SK-N-SH (cell line): Measurements from ENCODE around the gene ABI1. TPM values are rescaled to one million over a fixed set of nuclear protein-coding genes. Genes with fewer than 3 reads are reported as not detected.

Experiments used
- CTCF ChIA-PET: fragments of 300-600, 350-600 bp; formaldehyde crosslinking; extraction: SDS; loops from one replicate; lab custom pipeline; 2021; lab: Yijun Ruan, JAX
- POLR2A ChIA-PET: fragments of 350-600 bp; sonication (Branson Sonifier 250); formaldehyde crosslinking; extraction: SDS; loops from one replicate; lab custom pipeline; 2020; ENCODE audit warnings: antibody characterized with exemption, inconsistent platforms; lab: Yijun Ruan, JAX
- DNase-seq: peaks from one replicate; pipeline ENCODE4 v3.0.0; 2012
- H2AFZ ChIP-seq: fragments of 200-600 bp; sonication (generic); 2 replicates; pipeline ENCODE4 v1.8.1; 2016; ENCODE audit warnings: antibody characterized with exemption, mild to moderate bottlenecking, low read depth
- H3F3A ChIP-seq: fragments of 200-600 bp; sonication (generic); replicated peaks from 2 replicates; pipeline ENCODE3; 2016; ENCODE audit warnings: antibody characterized with exemption, mild to moderate bottlenecking; ENCODE audit not compliant: insufficient read depth
- H3K27ac ChIP-seq, 2 experiments: fragments of 200-500 bp in 1 of 2; fragments of 200-600 bp in 1 of 2; sonication (Bioruptor generic) in 1 of 2; sonication (generic), shearing (Covaris generic) in 1 of 2; 2 replicates each; pipeline versions ENCODE4 v1.5.1 to v1.6.1; 2014 to 2016; ENCODE audit warnings: low read depth in 2 of 2, inconsistent platforms in 1 of 2, low read length in 1 of 2, mild to moderate bottlenecking in 1 of 2, mixed read lengths in 1 of 2
- H3K27me3 ChIP-seq: fragments of 200-600 bp; sonication (generic), shearing (Covaris generic); 2 replicates; pipeline ENCODE4 v1.6.1; 2016; ENCODE audit warnings: mixed run types; ENCODE audit not compliant: insufficient read depth
- H3K36me3 ChIP-seq, 2 experiments: fragments of 200-500 bp in 1 of 2; fragments of 200-600 bp in 1 of 2; sonication (Bioruptor generic) in 1 of 2; sonication (generic) in 1 of 2; replicated peaks in 1 of 2; 2 replicates each; pipeline versions ENCODE3 to v1.5.1; 2014 to 2016; ENCODE audit warnings: low read length in 1 of 2, mild to moderate bottlenecking in 1 of 2; ENCODE audit not compliant: insufficient read depth in 2 of 2, control insufficient read depth in 1 of 2
- H3K4me1 ChIP-seq, 2 experiments: fragments of 200-500 bp in 1 of 2; fragments of 200-600 bp in 1 of 2; sonication (Bioruptor generic) in 1 of 2; sonication (generic), shearing (Covaris generic) in 1 of 2; 2 replicates each; pipeline versions ENCODE4 v1.5.1 to v1.6.1; 2014 to 2016; ENCODE audit warnings: low read depth in 1 of 2, low read length in 1 of 2, mixed run types in 1 of 2; ENCODE audit not compliant: insufficient read depth in 2 of 2, control insufficient read depth in 1 of 2
- H3K4me2 ChIP-seq: fragments of 200-600 bp; sonication (generic), shearing (Covaris generic); 2 replicates; pipeline ENCODE4 v1.6.1; 2017; ENCODE audit warnings: mixed run types
- H3K4me3 ChIP-seq, 2 experiments: fragments of 200-500 bp in 1 of 2; fragments of 200-600 bp in 1 of 2; sonication (Bioruptor generic) in 1 of 2; sonication (generic), shearing (Covaris generic) in 1 of 2; 2 replicates each; pipeline versions ENCODE4 v1.5.1 to v1.8.1; 2014 to 2016; ENCODE audit warnings: low read depth in 2 of 2, inconsistent platforms in 1 of 2, low read length in 1 of 2, mild to moderate bottlenecking in 1 of 2, mixed read lengths in 1 of 2, moderate library complexity in 1 of 2
- H3K79me2 ChIP-seq: fragments of 200-600 bp; sonication (generic); 2 replicates; pipeline ENCODE4 v1.8.1; 2017; ENCODE audit warnings: mild to moderate bottlenecking; ENCODE audit not compliant: insufficient read depth
- H3K9ac ChIP-seq: fragments of 200-600 bp; sonication (generic); 2 replicates; pipeline ENCODE4 v1.6.1; 2017; ENCODE audit warnings: mixed run types
- H3K9me2 ChIP-seq: fragments of 200-600 bp; sonication (generic); 2 replicates; pipeline ENCODE4 v1.6.1; 2017; ENCODE audit warnings: mixed run types
- H3K9me3 ChIP-seq: fragments of 200-600 bp; sonication (generic); 2 replicates; pipeline ENCODE4 v1.6.1; 2017; ENCODE audit warnings: mixed run types, mild to moderate bottlenecking, moderate library complexity
- H4K20me1 ChIP-seq: fragments of 200-600 bp; sonication (generic); 2 replicates; pipeline ENCODE4 v1.6.1; 2017; ENCODE audit warnings: mild to moderate bottlenecking, mixed run types; ENCODE audit not compliant: insufficient read depth
- CTCF ChIP-seq: fragments of 200-600 bp; sonication (generic); IDR thresholded peaks from 2 replicates; pipeline ENCODE4 v1.6.1; 2017; ENCODE audit warnings: antibody characterized with exemption, mild to moderate bottlenecking, moderate library complexity
- FOSL2 ChIP-seq: IDR thresholded peaks from 2 replicates; pipeline ENCODE4 v1.4.0; 2012; ENCODE audit warnings: low read depth, mild to moderate bottlenecking, moderate library complexity, borderline replicate concordance
- FOXJ3 ChIP-seq: sonication (generic); formaldehyde crosslinking; IDR thresholded peaks from 2 replicates; pipeline ENCODE4 v1.5.1; 2020; ENCODE audit warnings: mild to moderate bottlenecking, missing genetic modification reagents
- GABPA ChIP-seq: IDR thresholded peaks from 2 replicates; pipeline ENCODE4 v1.4.0; 2012; ENCODE audit warnings: low read depth, mild to moderate bottlenecking
- IRF3 ChIP-seq: fragments of 150-350 bp; IDR thresholded peaks from 2 replicates; pipeline ENCODE4 v1.6.1; 2016; ENCODE audit warnings: mild to moderate bottlenecking, low read depth, low read length
- JUND ChIP-seq: IDR thresholded peaks from 2 replicates; pipeline ENCODE4 v1.4.0; 2012
- NRF1 ChIP-seq: IDR thresholded peaks from 2 replicates; pipeline ENCODE4 v1.6.1; 2012; ENCODE audit warnings: low read depth, mild to moderate bottlenecking, low read length
- RAD21 ChIP-seq: IDR thresholded peaks from 2 replicates; pipeline ENCODE4 v1.6.1; 2012; ENCODE audit warnings: mild to moderate bottlenecking, low read length
- RFX5 ChIP-seq: IDR thresholded peaks from 2 replicates; pipeline ENCODE4 v1.6.1; 2012; ENCODE audit warnings: mild to moderate bottlenecking, improper control_type of control experiment, low read length
- RXRA ChIP-seq: IDR thresholded peaks from 2 replicates; pipeline ENCODE4 v1.4.0; 2012; ENCODE audit warnings: low read depth, mild to moderate bottlenecking, borderline replicate concordance
- SIN3A ChIP-seq: IDR thresholded peaks from 2 replicates; pipeline ENCODE4 v1.6.1; 2012; ENCODE audit warnings: low read depth, mild to moderate bottlenecking, low read length, moderate library complexity, borderline replicate concordance
- SMC3 ChIP-seq: IDR thresholded peaks from 2 replicates; pipeline ENCODE4 v1.6.1; 2012; ENCODE audit warnings: low read depth, low read length, improper control_type of control experiment
- TCF12 ChIP-seq: IDR thresholded peaks from 2 replicates; pipeline ENCODE4 v1.4.0; 2012
- USF1 ChIP-seq: IDR thresholded peaks from 2 replicates; pipeline ENCODE4 v1.4.0; 2012; ENCODE audit warnings: low read depth, borderline replicate concordance
- YY1 ChIP-seq: IDR thresholded peaks from 2 replicates; pipeline ENCODE4 v1.4.0; 2012; ENCODE audit warnings: low read depth, mild to moderate bottlenecking
- WGBS: methylation state at CpG from one replicate; pipeline ENCODE4 v1.1.6; 2017; ENCODE audit warnings: low lambda C conversion rate; 5-methylcytosine and 5-hydroxymethylcytosine counted together
- polyA plus RNA-seq, 3 experiments: library from polyadenylated mRNA; depleted of rRNA; stranded (reverse); fragments of >200 nt; gene quantifications; 2 replicates each; pipeline ENCODE4 v1.2.3, GENCODE V29; 2012
- TF ChIP-seq, protein P1 (sequence below): IDR thresholded peaks from 2 replicates; pipeline ENCODE4 v1.4.0; 2012; ENCODE audit warnings: low read depth, borderline replicate concordance
- TF ChIP-seq, protein P2 (sequence below): IDR thresholded peaks from 2 replicates; pipeline ENCODE4 v1.4.0; 2012; ENCODE audit warnings: low read depth
- TF ChIP-seq, protein P3 (sequence below): fragments of 150-350 bp; IDR thresholded peaks from 2 replicates; pipeline ENCODE4 v1.6.1; 2017; ENCODE audit warnings: antibody characterized with exemption, low read length, low read depth, borderline replicate concordance

Gene ABI1
- polyA plus RNA-seq, 1 of the 3 experiments (the other 2 are of a cell fraction) = 36.7 TPM

GRCh38 chr10:26863351-26864076, 2.8 kb upstream of the ABI1 start (continued):
- no peak for TF ChIP-seq USF1
- TF ChIP-seq RXRA = no peak
- TF ChIP-seq RFX5 = no peak

DNA sequence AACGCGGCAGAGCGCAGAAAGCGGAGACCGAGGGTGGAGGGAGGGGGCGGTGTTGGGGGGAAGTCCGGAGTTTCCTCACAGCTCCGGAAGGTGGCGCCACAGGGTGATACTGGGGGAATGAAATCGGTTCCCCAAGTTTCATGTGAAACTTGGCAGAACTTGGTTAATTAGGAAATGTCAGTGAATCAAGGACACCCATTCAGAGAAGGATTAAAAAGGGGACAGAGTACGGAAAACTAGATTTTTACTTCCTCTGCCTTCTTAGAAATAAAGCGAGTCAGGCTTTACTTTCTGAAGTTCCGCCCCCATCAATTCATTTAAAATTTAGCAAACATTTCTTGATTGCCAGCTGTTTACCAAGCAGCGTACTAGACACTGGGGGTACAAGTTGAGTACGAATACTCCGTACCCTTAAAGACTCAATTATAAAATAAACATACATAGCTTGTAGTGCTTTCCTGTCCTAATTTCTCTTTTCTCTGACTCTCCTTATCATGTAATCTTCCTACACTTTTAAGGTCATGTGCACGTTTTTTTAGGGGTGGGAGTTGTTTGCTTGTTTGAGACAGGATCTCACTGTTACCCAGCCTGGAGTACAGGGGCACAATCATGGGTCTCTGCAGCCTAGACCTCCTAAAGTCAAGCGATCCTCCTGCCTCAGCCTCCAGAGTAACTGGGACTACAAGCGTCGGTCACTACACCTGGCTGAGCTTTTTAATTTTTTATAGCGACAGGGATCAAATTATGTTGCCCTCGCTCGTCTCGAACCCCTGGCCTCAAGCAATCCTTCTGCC, 644 bp upstream of the ABI1 start:
- TF ChIP-seq TCF12 (no peak), RXRA (no peak), RFX5 (no peak), JUND (no peak), RAD21 (peak; percentile 51), FOXJ3 (CRISPR knock-in tag) (no peak), IRF3 (no peak), CTCF (peak; percentile 62), FOSL2 (no peak), NRF1 (no peak), SIN3A (no peak), SMC3 (peak; percentile 32; the same call in 1 of the 2 replicates), USF1 (no peak), GABPA (no peak), YY1 (no peak)
- TF ChIP-seq, protein P1, sequence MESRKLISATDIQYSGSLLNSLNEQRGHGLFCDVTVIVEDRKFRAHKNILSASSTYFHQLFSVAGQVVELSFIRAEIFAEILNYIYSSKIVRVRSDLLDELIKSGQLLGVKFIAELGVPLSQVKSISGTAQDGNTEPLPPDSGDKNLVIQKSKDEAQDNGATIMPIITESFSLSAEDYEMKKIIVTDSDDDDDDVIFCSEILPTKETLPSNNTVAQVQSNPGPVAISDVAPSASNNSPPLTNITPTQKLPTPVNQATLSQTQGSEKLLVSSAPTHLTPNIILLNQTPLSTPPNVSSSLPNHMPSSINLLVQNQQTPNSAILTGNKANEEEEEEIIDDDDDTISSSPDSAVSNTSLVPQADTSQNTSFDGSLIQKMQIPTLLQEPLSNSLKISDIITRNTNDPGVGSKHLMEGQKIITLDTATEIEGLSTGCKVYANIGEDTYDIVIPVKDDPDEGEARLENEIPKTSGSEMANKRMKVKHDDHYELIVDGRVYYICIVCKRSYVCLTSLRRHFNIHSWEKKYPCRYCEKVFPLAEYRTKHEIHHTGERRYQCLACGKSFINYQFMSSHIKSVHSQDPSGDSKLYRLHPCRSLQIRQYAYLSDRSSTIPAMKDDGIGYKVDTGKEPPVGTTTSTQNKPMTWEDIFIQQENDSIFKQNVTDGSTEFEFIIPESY = no peak
- TF ChIP-seq, protein P2, sequence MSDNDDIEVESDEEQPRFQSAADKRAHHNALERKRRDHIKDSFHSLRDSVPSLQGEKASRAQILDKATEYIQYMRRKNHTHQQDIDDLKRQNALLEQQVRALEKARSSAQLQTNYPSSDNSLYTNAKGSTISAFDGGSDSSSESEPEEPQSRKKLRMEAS = no peak
- TF ChIP-seq, protein P3, sequence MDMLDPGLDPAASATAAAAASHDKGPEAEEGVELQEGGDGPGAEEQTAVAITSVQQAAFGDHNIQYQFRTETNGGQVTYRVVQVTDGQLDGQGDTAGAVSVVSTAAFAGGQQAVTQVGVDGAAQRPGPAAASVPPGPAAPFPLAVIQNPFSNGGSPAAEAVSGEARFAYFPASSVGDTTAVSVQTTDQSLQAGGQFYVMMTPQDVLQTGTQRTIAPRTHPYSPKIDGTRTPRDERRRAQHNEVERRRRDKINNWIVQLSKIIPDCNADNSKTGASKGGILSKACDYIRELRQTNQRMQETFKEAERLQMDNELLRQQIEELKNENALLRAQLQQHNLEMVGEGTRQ = no peak
- Histone ChIP-seq H3F3A (peaks cover 9% of the 10 kb centered on the region), H3K9me2 (no peaks in the 10 kb centered on the region), H2AFZ (peak overlapping the region; percentile 88), H3K27me3 (no peaks in the 10 kb centered on the region; the same call in 1 of the 2 replicates), H3K9ac (no peak overlapping the region), H4K20me1 (peaks cover 27% of the 10 kb centered on the region), H3K4me3 (peak overlapping the region; percentile 30 to 50; a peak in 3 of 4 replicates), H3K79me2 (peaks cover 35% of the 10 kb centered on the region), H3K36me3 (no peaks in the 10 kb centered on the region), H3K9me3 (no peaks in the 10 kb centered on the region), H3K4me1 (peaks cover 5 to 11% of the 10 kb centered on the region in 2 experiments; a peak in 3 of 4 replicates), H3K4me2 (peak overlapping the region; percentile 36), H3K27ac (no peak overlapping the region)
- ChIA-PET POLR2A (interaction anchor here (0.6 to 1.2 kb wide), 2 partner anchors 134 to 293 kb away, joined by 3 read pairs; partner anchors contain the start of gene YME1L1), CTCF (interaction anchor here (0.7 to 4.1 kb wide), 20 partner anchors 9 to 499 kb away, joined by 3 to 43 read pairs (median 4); no protein-coding TSS in a partner anchor)
- WGBS = 19% methylated on average over 24 of the region's 24 CpGs
- DNase-seq = no peak
